ENCODE data around the gene BCOR. TPM values are rescaled to one million over a fixed set of nuclear protein-coding genes. Genes with fewer than 3 reads are reported as not detected.

Gene BCOR
- total and polyA plus RNA-seq, 9 of the 15 experiments (the other 6 are each of a cell fraction or from before 2014, with no cell fraction given), result 27.5 to 113 (median 37.6) TPM

- TF ChIP-seq IRF1 (CRISPR knock-in tag; IDR thresholded peaks at IDR 0.05; ENCODE audit: borderline replicate concordance), result no peak
- TF ChIP-seq DDX20 (tag; IDR thresholded peaks at IDR 0.05; ENCODE audit: low read depth), result no peak
- TF ChIP-seq ZNF318 (IDR thresholded peaks at IDR 0.05; ENCODE audit: borderline replicate concordance in 1 of 2, low read depth in 1 of 2), result no peak
- TF ChIP-seq YBX1 (IDR thresholded peaks at IDR 0.05), result no peak
- TF ChIP-seq VEZF1 (CRISPR knock-in tag; IDR thresholded peaks at IDR 0.05), result peak; percentile 18; the same call in 1 of the 2 replicates
- peak; percentile 36; the same call in 1 of the 2 replicates for TF ChIP-seq PML (IDR thresholded peaks at IDR 0.05; ENCODE audit: low read length)
- no peak for TF ChIP-seq ZNF436 (CRISPR knock-in tag; IDR thresholded peaks at IDR 0.05)
- TF ChIP-seq, protein P1, sequence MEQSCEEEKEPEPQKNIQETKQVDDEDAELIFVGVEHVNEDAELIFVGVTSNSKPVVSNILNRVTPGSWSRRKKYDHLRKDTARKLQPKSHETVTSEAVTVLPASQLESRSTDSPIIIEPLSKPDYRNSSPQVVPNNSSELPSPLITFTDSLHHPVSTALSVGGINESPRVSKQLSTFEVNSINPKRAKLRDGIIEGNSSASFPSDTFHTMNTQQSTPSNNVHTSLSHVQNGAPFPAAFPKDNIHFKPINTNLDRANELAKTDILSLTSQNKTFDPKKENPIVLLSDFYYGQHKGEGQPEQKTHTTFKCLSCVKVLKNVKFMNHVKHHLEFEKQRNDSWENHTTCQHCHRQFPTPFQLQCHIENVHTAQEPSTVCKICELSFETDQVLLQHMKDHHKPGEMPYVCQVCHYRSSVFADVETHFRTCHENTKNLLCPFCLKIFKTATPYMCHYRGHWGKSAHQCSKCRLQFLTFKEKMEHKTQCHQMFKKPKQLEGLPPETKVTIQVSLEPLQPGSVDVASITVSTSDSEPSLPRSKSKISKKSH (CRISPR knock-in tag; IDR thresholded peaks at IDR 0.05), result no peak
- TF ChIP-seq, protein P2, sequence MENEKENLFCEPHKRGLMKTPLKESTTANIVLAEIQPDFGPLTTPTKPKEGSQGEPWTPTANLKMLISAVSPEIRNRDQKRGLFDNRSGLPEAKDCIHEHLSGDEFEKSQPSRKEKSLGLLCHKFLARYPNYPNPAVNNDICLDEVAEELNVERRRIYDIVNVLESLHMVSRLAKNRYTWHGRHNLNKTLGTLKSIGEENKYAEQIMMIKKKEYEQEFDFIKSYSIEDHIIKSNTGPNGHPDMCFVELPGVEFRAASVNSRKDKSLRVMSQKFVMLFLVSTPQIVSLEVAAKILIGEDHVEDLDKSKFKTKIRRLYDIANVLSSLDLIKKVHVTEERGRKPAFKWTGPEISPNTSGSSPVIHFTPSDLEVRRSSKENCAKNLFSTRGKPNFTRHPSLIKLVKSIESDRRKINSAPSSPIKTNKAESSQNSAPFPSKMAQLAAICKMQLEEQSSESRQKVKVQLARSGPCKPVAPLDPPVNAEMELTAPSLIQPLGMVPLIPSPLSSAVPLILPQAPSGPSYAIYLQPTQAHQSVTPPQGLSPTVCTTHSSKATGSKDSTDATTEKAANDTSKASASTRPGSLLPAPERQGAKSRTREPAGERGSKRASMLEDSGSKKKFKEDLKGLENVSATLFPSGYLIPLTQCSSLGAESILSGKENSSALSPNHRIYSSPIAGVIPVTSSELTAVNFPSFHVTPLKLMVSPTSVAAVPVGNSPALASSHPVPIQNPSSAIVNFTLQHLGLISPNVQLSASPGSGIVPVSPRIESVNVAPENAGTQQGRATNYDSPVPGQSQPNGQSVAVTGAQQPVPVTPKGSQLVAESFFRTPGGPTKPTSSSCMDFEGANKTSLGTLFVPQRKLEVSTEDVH (IDR thresholded peaks at IDR 0.05; ENCODE audit: low read depth, partially characterized antibody), result no peak
- no peak for TF ChIP-seq ZNF124 (CRISPR knock-in tag; IDR thresholded peaks at IDR 0.05)
- no peak for TF ChIP-seq SMARCA4 (IDR thresholded peaks at IDR 0.05)
Measured at GRCh38 chrX:40013266-40014195, 84.2 kb downstream of the BCOR start (continued).
